MG63 (cell line): Measurements from ENCODE around the gene RAB40B. TPM values are rescaled to one million over a fixed set of nuclear protein-coding genes. Genes with fewer than 3 reads are reported as not detected.
"Not testable (repeated sequence)": the region's sequence is repeated elsewhere in the genome, so short reads cannot be mapped to it uniquely, and the experiment has no call there.

Source experiments
- DNase-seq: peaks from one replicate; pipeline ENCODE4 v3.0.0-alpha.2; 2020
- H3K27me3 ChIP-seq: fragments of 250-450 bp; sonication (Bioruptor Pico); 2 replicates; pipeline ENCODE4 v1.5.1; 2020; ENCODE audit warnings: mild to moderate bottlenecking, moderate library complexity
- H3K36me3 ChIP-seq: fragments of 250-450 bp; sonication (Bioruptor Pico); 2 replicates; pipeline ENCODE4 v1.5.1; 2020; ENCODE audit warnings: mild to moderate bottlenecking, moderate library complexity
- H3K4me3 ChIP-seq: fragments of 250-450 bp; sonication (Bioruptor Pico); 2 replicates; pipeline ENCODE4 v1.5.1; 2020; ENCODE audit warnings: mild to moderate bottlenecking, moderate library complexity
- H3K9me3 ChIP-seq: fragments of 250-450 bp; sonication (Bioruptor Pico); 2 replicates; pipeline ENCODE4 v1.5.1; 2020; ENCODE audit warnings: mild to moderate bottlenecking, moderate library complexity
- total RNA-seq: library from RNA; depleted of rRNA; stranded (reverse); fragments of >200 nt; shearing (Covaris generic); gene quantifications from 2 replicates; pipeline ENCODE4 v1.2.3, GENCODE V29; 2014; ENCODE audit warnings: low replicate concordance; rRNA removed

The RAB40B gene, protein sequence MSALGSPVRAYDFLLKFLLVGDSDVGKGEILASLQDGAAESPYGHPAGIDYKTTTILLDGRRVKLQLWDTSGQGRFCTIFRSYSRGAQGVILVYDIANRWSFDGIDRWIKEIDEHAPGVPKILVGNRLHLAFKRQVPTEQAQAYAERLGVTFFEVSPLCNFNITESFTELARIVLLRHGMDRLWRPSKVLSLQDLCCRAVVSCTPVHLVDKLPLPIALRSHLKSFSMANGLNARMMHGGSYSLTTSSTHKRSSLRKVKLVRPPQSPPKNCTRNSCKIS
- total RNA-seq: 11.1 and 11.6 TPM in 2 replicates

- H3K9me3 ChIP-seq: peaks cover 10% of the 10 kb centered on the region; the same call in 1 of the 2 replicates
- no peaks in the 10 kb centered on the region for H3K27me3 ChIP-seq
- H3K4me3 ChIP-seq: peak within 1 kb of the TSS; percentile 57
Measured at GRCh38 chr17:82698065-82698973, at the start of gene RAB40B. Gene RAB40B (minus strand): TSS chr17:82698698. CDS start chr17:82698596, 102 bp downstream.

GRCh38 chr17:82745524-82745923 is 47.0 kb upstream of the RAB40B start:
- Histone ChIP-seq H3K36me3 (peaks cover 9% of the 10 kb centered on the region), H3K27me3 (no peaks in the 10 kb centered on the region), H3K9me3 (peaks cover 14% of the 10 kb centered on the region), H3K4me3 (no peak overlapping the region)
- DNase-seq: no peak

More at GRCh38 chr17:82698065-82698973, at the start of gene RAB40B:
- no peaks in the 10 kb centered on the region for H3K36me3 ChIP-seq
- peak; percentile 100 for DNase-seq

DNA sequence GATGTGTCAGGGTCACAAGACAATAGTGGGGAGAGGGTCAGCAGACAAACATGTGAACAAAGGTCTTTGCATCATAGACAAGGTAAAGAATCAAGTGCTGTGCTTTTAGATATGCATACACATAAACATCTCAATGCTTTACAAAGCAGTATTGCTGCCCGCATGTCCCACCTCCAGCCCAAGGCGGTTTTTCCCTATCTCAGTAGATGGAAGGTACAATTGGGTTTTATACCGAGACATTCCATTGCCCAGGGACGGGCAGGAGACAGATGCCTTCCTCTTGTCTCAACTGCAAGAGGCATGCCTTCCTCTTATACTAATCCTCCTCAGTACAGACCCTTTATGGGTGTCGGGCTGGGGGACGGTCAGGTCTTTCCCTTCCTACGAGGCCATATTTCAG is 46.2 kb upstream of the RAB40B start:
- not testable (repeated sequence) for H3K4me3 ChIP-seq, DNase-seq, H3K27me3 ChIP-seq
- peaks cover 11% of the 10 kb centered on the region for H3K36me3 ChIP-seq
- peaks cover 16% of the 10 kb centered on the region for H3K9me3 ChIP-seq

DNA sequence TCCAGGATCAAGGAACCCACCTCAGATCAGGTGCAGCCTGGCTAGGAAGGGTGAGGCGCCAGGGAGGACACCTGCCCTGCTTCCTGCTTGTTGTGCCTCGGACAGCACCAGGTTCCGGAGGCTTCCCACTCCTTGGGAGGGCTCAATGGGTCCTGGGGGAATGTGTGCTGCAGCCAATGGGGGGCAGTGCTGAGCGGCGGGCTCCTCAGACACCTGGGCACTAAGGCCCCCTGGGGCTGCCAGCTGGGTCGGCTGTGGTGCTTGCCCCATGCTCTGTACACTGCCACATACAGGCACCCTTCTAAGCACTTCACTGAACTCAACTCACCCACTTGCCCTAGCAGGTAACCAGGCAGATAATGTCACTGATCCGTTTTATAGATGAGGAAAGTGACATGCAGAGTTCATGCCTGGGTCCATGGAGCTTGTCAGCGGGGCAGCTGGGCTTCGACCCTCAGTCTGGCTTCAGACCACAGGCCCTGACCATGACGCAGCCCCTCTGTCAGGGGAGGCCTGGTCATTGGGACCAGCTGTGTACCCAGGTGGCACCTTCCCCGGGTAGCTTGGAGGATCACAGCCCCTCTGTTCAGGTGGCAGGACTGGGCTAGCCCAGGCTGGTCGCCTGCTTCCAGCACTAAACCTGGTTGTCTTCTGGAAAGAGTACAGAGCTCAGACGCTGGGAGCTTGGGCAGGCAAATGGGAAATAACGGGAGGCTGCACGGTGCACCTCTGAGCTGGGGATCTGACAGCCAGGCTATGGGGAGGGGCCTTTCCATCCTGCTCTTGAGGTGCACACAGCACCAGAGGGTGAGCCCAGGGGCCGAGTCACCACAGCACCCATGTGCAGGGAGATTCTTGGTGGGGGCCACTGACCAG is 45.1 kb upstream of the RAB40B start:
- peaks cover 14% of the 10 kb centered on the region for H3K9me3 ChIP-seq
- peaks cover 11% of the 10 kb centered on the region for H3K36me3 ChIP-seq
- no peak overlapping the region for H3K4me3 ChIP-seq
- no peaks in the 10 kb centered on the region for H3K27me3 ChIP-seq
- DNase-seq: no peak

- Histone ChIP-seq H3K9me3 (peaks cover 12% of the 10 kb centered on the region), H3K27me3 (no peaks in the 10 kb centered on the region), H3K4me3 (no peak overlapping the region), H3K36me3 (peaks cover 11% of the 10 kb centered on the region)
- no peak for DNase-seq
Measured at GRCh38 chr17:82740906-82741759, 42.6 kb upstream of the RAB40B start.

GRCh38 chr17:82737967-82738877 is 39.7 kb upstream of the RAB40B start:
- peaks cover 19% of the 10 kb centered on the region for H3K9me3 ChIP-seq
- DNase-seq: peak; percentile 38
- H3K36me3 ChIP-seq: peaks cover 25% of the 10 kb centered on the region
- no peaks in the 10 kb centered on the region for H3K27me3 ChIP-seq
- no peak overlapping the region for H3K4me3 ChIP-seq

DNA sequence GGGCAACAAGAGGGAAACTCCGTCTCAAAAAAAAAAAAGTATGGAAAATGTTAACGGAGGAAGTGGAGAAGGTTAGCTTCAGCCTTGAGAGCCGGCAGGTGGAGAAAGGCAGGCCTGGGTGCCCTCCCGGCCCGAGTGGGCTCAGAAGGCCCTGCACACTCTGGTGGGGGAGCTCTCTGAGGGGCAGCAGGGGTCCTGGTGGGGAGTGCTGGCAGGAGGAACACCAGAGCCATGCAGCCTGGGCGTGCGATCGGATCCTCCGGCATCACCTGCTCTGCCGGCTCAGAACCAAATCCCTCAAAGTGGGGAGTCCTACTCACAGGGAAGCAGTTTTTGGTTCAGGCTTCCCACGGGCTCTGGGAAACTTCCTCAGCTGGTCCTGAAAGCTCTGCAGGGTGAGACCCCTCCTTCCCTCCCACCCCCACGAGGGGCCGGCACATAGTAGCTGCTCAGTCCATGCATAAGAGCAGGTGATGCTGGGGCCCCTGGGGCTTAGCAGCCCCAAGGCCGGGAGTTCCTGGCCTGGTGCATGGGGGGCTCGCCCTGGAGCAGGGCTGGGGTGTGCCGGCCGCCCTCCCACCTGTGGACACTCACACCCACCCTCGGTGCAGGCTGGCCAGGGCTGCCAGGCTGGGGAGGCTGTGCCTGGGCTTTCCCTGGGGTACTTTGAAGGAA is 38.1 kb upstream of the RAB40B start:
- H3K27me3 ChIP-seq: no peaks in the 10 kb centered on the region
- no peak overlapping the region for H3K4me3 ChIP-seq
- H3K36me3 ChIP-seq: peaks cover 41% of the 10 kb centered on the region
- peaks cover 26% of the 10 kb centered on the region for H3K9me3 ChIP-seq
- DNase-seq: no peak

- Histone ChIP-seq H3K9me3 (peaks cover 18% of the 10 kb centered on the region), H3K27me3 (no peaks in the 10 kb centered on the region), H3K36me3 (peaks cover 41% of the 10 kb centered on the region), H3K4me3 (peak within 1 kb of the TSS; percentile 57)
- DNase-seq: peak; percentile 64
Measured at GRCh38 chr17:82734987-82735866, 36.7 kb upstream of the RAB40B start, which contains the start of gene FN3K. Gene FN3K (plus strand): TSS chr17:82735615. CDS start chr17:82735637, 22 bp downstream.

- H3K4me3 ChIP-seq: no peak overlapping the region
- DNase-seq: no peak
Measured at GRCh38 chr17:82732118-82732743, 33.7 kb upstream of the RAB40B start.

DNA sequence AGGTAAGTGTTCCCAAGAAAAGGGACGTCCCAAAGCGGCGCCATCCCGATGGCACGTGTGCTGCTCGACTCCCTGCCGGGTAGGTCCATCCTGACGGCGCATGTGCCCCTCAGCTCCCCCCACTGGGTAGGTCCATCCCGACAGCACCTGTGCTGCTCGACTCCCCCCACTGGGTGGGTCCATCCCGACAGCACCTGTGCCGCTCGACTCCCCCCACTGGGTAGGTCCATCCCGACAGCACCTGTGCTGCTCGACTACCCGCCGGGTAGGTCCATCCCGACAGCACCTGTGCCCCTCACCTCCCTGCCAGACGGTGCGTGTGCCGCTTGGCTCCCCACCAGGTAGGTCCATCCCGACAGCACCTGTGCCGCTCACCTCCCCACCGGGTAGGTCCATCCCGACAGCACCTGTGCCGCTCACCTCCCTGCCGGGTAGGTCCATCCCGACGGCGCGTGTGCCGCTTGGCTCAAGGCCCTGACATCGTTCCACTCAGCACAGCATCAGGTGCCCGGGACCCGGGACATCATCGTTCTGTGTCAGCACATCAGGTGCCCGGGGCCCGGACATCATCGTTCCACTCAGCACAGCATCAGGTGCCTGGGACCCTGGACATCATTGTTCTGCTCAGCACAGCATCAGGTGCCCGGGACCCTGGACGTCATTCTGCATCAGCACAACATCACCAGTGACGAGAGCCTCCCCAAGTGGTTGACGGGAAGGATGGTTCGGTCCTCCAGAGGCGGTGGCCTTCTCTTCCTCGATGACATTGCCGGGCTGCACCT is 31.2 kb upstream of the RAB40B start:
- Histone ChIP-seq H3K27me3 (no peaks in the 10 kb centered on the region), H3K36me3 (peaks cover 66% of the 10 kb centered on the region), H3K4me3 (no peak overlapping the region), H3K9me3 (peaks cover 15% of the 10 kb centered on the region)
- DNase-seq: no peak

More at GRCh38 chr17:82732118-82732743, 33.7 kb upstream of the RAB40B start:
- Histone ChIP-seq H3K27me3 (no peaks in the 10 kb centered on the region), H3K9me3 (peaks cover 15% of the 10 kb centered on the region), H3K36me3 (peaks cover 54% of the 10 kb centered on the region)

GRCh38 chr17:82726427-82726826 is 27.9 kb upstream of the RAB40B start:
- H3K9me3 ChIP-seq: no peaks in the 10 kb centered on the region
- peaks cover 50% of the 10 kb centered on the region for H3K36me3 ChIP-seq
- no peak for DNase-seq

DNA sequence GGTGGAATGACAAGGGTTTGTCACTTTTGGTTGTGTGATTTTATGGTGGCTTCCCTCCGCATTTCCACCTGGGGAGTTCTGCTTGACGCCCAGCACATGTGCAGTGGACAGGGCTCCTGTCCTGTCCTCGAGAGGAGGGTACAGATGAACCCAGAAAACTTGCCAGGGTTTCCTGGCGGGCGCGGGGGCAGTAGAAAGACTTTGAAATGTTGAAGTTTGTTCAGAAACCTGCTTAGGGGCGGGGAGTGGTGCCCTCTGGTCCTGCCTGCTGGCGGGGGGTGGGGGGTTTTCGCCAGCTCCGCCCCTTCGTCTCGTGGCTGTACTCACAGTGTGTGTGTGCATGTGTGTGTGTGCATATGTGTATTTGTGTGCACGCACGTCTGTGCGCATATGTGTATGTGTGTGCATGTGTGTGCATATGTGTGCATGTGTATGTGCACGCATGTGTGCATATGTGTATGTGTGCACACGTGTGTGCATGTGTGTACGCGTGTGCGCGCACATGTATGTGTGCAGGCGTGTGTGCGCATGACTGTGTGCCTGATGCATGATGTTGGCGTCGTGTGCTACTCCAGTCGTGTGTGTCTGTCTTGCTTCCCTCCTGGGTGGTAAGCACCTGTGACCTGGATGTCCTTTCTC is 24.8 kb upstream of the RAB40B start:
- no peak for DNase-seq
- H3K36me3 ChIP-seq: peaks cover 59% of the 10 kb centered on the region
- no peaks in the 10 kb centered on the region for H3K27me3 ChIP-seq
- H3K9me3 ChIP-seq: no peaks in the 10 kb centered on the region
- no peak overlapping the region for H3K4me3 ChIP-seq

More at GRCh38 chr17:82726427-82726826, 27.9 kb upstream of the RAB40B start:
- Histone ChIP-seq H3K4me3 (no peak overlapping the region), H3K27me3 (no peaks in the 10 kb centered on the region)
